GM18499 (cell line): Measurements from ENCODE around the gene TMEM231.

Experiments used
- ATAC-seq: cut with Tn5 transposase; IDR thresholded peaks from one replicate; pipeline ENCODE4 v1.9.1; 2021; ENCODE audit warnings: moderate number of reproducible peaks; ENCODE audit not compliant: insufficient read depth, unreplicated experiment

Gene TMEM231

GRCh38 chr16:75497558-75497957, 58.5 kb downstream of the TMEM231 start:
- no peak for ATAC-seq

- no peak for ATAC-seq
These were observed 60.9 kb downstream of the TMEM231 start, which contains the start of gene CHST6 for GRCh38 chr16:75495076-75495674. Gene CHST6 (minus strand): TSS chr16:75495441. CDS start chr16:75479828, 15,613 bp downstream.

GRCh38 chr16:75494661-75495075, 61.4 kb downstream of the TMEM231 start:
- ATAC-seq: no peak

- no peak for ATAC-seq
These were observed 61.9 kb downstream of the TMEM231 start for GRCh38 chr16:75494184-75494583.

- no peak for ATAC-seq
These were observed 64.2 kb downstream of the TMEM231 start for GRCh38 chr16:75491876-75492275.

GRCh38 chr16:75488322-75488721, 67.7 kb downstream of the TMEM231 start:
- ATAC-seq: no peak
